GM12873 (cell line): ENCODE results near the gene TSPOAP1.

Source experiments
- TF ChIP-seq, protein P1 (sequence below): IDR thresholded peaks from 2 replicates; pipeline ENCODE4 v1.5.1; 2012; ENCODE audit warnings: low read depth, mild to moderate bottlenecking, moderate library complexity, low read length, control low read depth; ENCODE audit not compliant: insufficient read depth; ENCODE audit errors: missing control alignments

The TSPOAP1 gene

DNA sequence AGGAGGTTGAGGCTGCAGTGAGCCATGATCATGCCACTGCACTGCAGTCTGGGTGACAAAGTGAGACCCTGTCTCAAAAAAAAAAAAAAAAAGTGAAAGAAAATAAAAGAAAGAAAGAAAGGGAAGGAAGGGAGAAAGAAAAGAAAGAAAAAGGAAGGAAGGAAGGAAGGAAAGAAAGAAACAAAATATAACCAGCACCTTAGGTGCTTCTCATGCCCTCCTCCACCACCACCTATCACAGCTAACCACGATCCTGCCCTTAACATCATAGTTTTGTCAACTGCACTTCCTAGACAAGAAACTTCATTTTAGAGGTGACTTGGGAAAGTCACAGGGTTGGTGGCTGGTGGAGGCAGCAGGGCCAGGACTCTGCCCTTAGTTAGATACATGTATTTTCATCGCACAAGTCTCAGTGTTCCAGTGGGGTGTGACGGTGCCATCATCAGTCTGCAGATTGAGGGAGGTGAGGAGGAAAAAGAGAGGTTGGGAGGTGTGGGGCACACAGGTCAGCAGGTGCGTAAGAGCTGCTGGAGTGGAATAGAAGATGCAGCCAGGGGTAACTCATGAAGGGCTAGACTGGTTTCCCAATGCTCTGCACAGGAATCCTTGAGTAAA is 13.4 kb upstream of the TSPOAP1 start:
- TF ChIP-seq, protein P1, sequence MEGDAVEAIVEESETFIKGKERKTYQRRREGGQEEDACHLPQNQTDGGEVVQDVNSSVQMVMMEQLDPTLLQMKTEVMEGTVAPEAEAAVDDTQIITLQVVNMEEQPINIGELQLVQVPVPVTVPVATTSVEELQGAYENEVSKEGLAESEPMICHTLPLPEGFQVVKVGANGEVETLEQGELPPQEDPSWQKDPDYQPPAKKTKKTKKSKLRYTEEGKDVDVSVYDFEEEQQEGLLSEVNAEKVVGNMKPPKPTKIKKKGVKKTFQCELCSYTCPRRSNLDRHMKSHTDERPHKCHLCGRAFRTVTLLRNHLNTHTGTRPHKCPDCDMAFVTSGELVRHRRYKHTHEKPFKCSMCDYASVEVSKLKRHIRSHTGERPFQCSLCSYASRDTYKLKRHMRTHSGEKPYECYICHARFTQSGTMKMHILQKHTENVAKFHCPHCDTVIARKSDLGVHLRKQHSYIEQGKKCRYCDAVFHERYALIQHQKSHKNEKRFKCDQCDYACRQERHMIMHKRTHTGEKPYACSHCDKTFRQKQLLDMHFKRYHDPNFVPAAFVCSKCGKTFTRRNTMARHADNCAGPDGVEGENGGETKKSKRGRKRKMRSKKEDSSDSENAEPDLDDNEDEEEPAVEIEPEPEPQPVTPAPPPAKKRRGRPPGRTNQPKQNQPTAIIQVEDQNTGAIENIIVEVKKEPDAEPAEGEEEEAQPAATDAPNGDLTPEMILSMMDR = no peak

DNA sequence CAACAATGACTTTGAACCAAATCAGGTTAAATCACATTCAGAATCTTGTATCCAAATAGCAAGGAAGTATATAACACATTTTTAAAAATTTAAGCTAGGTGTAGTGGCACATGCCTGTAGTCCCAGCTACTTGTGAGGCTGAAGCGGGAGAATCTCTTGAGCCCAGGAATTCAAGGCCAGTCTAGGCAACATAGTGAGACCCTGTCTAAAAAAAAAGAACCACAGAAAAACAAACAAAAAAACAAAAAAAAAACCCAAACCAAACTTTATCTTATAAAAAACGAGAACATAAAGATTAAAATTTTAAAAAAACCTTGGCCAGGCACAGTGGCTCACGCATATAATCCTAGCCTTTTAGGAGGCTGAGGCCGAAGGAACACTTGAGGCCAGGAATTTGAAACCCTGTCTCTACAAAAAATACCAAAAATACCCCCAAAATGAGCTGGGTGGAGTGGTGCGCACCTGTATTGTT is 11.8 kb upstream of the TSPOAP1 start:
- TF ChIP-seq, protein P1 = no peak

DNA sequence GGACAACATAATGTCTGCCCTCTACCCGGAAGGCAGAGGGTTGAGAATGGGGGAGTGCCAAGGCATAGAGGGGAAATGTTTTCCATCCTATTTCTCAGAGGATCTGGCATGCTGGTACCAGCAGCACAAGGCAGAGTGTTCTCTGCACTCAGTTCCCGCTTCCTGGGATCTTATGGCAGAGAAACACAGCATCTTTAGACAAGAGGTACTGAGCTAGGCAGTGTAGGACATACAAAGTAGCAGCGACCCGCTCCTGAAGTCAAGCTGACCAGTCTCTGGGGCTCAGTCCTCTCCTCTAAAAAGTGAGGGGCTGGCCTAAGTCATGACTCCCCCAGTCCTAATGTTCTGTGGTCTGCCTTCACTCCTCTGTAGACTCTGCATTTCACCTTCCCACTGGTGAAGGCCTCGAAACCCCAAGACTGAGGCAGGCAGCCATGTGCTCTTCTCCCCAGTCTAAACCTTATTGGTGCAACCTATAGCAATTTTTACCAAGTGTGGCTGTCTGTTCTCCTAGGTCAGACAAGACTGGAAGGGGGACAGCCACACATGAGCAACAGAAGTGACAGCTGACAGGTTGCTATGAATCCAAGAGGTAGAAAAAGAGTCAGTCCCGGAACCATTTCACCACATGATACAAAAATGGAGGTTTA is 11.3 kb upstream of the TSPOAP1 start:
- TF ChIP-seq, protein P1 = no peak

DNA sequence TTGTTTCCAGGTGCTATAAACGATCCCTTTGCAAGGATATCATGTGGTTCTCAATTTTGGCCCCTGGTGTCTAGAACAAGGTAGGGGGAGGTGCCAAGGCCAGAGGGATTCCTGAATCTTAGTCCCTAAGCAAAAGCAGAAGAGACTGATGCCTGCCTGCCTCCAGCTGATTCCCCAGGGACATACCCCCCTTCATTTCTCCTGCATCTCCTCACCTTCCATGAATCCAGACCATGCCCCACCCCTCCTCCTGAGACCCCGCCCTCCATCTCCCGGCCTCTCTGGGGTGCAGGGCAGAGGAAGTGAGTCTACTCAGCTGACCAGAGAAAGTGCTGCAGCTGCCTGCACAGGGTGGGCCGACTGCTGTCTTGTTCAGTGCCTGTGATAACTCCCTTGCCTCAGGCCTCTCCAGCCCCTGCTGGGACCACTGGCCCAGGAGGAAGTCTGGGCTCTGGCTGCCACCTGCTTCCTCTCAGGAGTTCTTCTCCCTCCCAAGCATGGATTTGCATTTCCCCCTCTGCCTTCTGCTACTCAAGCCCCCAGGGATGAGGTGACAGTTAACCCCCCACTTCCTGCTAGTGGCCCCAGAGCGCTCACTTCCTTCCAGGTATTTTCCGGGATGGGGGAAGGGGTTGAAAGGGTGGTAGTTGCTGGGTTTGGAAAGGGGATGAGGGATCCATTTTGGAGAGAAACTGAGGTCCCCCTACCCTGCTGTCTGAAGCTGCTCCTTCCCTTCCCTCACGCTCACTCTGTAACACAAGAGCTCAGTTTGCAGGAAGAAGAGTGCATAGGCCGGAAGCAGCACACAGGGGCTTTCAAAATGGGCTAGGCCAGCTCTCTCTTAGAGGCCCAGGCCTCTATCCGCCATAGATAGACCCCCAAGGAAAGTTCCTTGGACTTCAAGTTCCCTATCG is 10.5 kb upstream of the TSPOAP1 start:
- TF ChIP-seq, protein P1 = no peak

DNA sequence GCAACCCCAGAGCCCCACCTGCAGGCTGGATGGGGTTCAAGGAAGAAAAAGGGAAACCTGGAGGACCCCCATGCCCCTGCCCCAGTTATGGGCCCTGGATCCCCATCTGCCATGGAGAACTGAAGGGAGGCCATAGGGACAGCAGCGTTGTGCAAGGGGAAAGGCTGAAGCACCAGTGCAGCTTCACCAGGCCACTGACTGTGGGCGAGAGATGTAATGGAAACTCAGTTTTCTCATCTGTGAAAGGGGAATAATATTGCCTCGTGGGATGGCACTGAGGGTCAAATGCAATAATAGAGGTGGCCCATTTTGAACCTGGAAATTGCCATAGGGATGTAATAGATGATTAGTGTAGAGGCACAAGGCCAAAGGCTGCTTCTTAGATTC is 9.9 kb upstream of the TSPOAP1 start:
- TF ChIP-seq, protein P1 = peak; percentile 44

DNA sequence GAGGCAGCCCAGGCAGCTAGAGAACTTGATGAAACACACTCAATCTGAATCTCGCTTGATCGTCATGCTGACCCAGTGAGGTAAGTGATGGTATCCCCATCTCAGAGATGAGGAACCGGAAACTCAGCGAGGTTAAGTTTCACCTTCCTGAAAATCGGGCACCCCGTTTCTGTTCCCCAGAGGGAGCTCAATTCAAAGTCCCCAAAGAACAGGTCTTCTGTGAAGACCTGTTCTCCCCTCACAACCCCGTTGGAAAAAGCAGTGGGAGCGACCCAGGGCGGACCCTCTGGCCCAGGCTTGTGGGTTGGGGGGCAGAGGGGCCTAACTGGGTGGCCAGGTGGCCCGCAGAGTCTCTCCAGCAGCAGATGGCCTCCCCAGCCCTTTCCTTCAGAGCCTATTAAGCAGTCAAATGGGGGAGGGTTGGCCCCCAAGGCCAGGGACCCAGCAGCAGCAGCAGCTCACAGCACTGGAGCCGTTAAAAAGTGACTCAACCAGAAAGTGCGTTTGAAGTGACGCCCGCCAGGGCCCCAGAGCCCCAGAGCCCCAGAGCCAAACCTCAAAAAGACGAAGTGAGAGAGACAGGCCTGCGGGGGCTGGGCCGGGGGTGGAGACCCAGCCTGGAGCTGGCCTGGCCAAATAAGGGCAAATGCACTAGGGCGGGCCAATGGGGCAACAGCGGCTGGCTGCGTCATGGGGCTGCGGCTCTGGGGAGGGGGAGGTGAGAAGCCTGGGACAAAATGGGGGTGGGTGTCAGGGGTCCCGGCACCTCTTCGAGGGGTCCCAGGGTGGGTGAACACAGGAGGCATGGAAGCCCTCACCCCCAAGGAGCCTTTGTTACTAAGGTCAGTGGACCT is 9.2 kb upstream of the TSPOAP1 start:
- TF ChIP-seq, protein P1 = no peak

DNA sequence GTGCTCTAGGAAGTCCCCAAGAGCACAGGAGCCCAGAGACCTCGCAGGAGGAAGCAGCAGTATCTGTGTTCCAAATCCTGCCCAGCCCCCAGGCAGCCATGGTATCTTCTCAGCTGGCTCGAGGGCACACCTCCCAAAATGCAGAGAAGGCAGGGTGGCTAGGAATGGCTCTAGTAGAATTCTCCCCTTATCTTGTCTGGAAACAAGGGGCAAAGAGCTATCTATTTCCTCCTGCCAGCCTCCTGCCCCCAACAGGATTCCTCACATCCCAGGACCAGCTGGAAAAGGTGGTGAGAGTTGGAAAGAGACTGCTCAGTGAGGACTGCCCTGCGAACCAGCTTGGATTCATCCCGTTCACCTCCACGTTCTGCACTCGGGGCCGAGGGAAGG is 8.6 kb upstream of the TSPOAP1 start:
- TF ChIP-seq, protein P1 = no peak
